VCaP (cell line): Measurements from ENCODE around the gene ARAP3.

Experiments
- H3K27ac ChIP-seq: fragments of 450-650 bp; 2 replicates; pipeline ENCODE4 v1.5.1; 2017
- TF ChIP-seq, protein P1 (sequence below): fragments of 450-650 bp; conservative IDR thresholded peaks from 2 replicates; pipeline ENCODE4 v1.5.1; 2017; ENCODE audit warnings: mild to moderate bottlenecking, moderate library complexity

Gene ARAP3

DNA sequence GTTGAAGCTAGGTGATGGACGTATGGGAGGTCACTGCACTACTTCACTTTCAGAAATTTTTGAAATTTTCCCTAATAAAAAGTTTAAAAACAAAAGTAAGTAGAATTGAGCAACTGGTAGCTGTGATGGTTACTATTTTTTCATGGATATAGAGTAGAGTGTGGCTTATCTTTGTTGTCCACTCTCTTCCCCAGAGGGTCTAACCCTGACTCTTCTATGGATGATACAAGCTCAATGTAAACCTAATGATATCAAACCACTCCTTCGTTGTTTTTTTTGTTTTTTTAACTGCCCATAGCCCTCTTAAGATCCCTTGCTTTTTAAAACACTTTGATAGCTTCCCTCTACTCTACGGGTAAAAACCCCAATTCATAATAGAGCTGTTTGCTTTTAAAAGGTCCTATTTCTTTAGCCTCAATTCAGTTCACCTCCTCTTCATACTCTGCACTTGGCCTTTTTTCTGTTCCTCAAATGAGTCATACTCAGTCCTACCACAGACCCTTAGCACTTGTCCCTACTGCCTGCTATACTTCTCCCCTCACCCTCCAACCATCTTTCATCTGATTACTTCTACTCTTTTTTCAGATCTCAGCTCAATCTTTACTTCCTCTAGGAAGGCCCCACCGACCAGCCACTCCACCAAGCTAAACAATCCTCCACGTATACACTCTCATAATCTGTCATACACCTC lies 48.0 kb downstream of the ARAP3 start:
- TF ChIP-seq, protein P1, sequence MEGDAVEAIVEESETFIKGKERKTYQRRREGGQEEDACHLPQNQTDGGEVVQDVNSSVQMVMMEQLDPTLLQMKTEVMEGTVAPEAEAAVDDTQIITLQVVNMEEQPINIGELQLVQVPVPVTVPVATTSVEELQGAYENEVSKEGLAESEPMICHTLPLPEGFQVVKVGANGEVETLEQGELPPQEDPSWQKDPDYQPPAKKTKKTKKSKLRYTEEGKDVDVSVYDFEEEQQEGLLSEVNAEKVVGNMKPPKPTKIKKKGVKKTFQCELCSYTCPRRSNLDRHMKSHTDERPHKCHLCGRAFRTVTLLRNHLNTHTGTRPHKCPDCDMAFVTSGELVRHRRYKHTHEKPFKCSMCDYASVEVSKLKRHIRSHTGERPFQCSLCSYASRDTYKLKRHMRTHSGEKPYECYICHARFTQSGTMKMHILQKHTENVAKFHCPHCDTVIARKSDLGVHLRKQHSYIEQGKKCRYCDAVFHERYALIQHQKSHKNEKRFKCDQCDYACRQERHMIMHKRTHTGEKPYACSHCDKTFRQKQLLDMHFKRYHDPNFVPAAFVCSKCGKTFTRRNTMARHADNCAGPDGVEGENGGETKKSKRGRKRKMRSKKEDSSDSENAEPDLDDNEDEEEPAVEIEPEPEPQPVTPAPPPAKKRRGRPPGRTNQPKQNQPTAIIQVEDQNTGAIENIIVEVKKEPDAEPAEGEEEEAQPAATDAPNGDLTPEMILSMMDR: no peak
- H3K27ac ChIP-seq: no peak overlapping the region

DNA sequence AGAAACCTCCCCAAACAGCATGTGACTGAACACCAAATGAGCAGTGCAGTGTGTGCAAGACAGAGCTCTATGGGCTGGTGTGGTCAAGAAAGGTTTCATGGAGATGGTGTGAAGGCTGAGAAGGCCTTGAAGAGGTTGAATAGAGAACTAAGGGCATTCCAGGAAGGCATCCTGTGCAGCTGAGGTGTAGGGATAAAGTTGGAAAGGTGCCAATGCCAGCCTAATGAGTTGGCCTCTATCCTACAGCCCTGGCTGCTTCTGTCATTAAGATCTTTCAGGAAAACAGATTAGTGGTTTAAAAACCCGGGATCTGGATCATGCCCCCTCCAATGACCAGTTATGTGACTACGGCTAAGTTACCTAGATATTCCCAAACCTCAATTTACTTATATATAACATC lies 49.4 kb downstream of the ARAP3 start:
- H3K27ac ChIP-seq: no peak overlapping the region
- TF ChIP-seq, protein P1: no peak

DNA sequence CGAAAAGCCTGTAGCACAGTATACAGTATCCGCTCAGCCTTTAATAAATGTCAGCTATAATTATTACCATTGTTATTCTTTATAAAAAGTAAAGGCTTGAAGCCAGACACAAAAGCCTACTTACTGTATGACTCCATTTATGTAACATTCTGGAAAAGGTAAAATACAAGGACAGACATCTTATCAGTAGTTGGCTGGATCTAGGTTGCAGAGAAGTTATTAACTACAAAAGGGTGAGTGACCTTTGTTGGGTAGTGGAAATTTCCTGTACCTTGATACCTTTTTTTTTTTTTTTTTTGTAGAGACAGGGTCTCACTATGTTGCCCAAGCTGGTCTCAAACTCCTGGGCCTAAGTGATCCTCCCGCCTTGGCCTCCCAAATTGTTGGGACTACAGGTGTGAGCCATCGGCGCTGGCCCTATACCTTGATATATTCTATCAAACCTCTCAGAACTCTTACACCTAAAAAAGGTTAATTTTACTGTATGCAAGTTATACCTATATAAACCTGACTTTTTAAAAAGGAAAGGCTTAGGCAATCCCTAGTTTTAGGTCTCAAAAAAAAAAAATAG lies 51.4 kb downstream of the ARAP3 start:
- no peak overlapping the region for H3K27ac ChIP-seq
- TF ChIP-seq, protein P1: no peak

DNA sequence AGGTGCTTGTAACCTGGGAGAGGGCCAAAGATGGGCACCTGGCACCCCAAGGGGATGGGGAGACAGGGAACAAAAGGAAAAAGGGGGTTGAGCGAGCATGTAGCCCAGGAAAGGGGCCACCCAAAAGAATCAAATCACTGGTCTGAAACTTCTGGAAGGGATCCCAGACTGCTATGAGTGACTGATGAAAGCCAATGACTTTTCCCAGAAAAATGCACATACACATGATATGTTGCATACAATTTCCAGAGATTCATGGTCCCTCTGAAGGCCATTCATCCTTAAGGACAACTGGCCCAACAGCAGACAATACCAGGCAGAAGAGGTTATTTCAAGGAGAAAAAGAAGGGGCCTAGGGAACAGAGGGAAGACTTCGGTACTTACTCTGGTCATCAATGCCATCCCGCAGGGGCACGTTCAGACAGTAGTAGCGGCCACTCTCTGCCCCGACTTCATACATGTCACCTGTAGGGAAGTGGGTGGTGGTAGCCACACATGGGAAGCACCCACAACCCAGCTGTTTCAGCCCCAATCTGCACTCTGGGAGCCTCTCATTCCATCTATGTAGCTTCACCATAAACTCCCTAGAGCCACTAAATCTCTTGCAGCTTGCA lies 53.7 kb downstream of the ARAP3 start:
- no peak overlapping the region for H3K27ac ChIP-seq
- TF ChIP-seq, protein P1: no peak

DNA sequence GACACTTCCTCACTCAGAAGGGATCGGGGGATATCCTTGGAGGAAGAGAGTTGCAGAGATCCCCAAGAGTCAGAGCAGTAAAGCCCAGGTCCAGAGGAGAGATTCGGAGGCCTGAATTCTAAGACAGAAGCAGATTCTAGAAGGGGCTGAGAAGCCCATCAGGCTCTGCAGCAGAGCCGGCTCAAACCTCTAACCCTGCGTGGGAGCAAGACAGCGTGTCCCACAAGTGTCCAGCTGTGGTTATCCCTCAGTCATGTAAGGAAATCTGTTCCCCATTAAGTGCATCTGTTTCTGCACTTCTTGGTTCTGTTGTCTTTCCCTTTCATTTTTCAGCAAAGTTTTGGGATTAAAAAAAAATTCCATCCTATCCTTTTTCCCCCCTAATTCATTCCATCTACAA lies 58.4 kb downstream of the ARAP3 start:
- H3K27ac ChIP-seq: no peak overlapping the region
- TF ChIP-seq, protein P1: no peak

DNA sequence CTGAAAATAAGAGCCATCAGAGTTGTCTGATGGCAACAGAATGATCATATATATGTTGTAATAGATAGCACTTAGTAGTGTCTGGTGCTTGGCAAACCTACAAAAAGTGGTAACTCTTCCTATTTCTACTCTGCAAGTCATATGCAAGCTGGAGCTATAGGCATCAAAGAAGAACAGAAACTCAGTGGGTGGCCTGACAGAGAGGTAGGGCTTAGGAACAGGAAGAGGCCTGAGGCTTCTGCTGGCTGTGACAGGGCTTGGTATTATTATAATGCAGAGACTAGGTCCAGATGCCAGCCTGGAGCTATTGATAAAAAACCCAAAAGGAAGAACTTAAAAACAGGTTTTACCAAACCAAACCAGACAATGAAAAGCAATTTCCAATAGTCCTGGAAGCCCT lies 58.8 kb downstream of the ARAP3 start:
- TF ChIP-seq, protein P1: no peak
- H3K27ac ChIP-seq: peak overlapping the region; percentile 18; the same call in 1 of the 2 replicates

DNA sequence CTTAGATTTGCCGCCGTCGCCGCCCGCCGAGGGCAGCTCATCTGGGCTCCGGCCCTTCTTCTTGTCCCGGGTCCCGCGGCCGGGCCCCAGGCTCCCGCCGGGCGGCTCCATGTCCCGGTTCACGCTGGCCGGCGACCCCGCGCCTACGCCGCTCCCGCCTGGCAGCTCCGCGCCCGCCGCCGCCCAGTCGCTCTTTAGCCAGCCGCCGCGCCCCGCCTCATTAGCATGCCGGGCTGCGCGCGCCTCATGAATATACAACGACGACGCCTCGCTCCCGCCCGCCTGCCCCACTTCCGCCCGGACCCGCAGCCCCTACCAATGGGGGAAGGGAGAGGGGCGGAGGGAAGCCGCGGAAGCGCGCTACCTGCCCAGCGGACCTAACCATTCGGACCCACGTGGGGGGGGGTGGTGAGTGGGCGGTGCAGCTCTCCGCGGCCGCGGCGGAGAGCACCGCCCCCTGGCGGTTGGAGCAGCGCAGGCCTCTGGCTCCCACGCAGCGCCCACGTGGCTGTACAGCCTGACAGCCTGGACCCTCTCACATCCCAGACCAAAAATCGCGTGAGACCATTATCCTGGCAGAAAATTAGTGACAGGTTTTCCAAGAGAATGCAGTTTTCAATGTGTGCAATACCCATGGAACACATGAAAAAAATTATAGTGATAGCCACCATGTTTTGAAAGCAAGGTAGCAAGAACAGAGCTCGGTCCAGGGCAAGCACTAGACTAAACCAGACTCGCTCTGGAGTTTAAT lies 63.1 kb downstream of the ARAP3 start, which contains the start of gene DIAPH1:
Gene DIAPH1 (minus strand): TSS at position 197 of the 751 bp plus-strand sequence. CDS start 86 bp downstream, at position 111.
- H3K27ac ChIP-seq: peak within 1 kb of the TSS; percentile 95
- TF ChIP-seq, protein P1: peak; percentile 97
